Smooth muscle cell of trachea (primary cell): Measurements from ENCODE around the gene ELMOD2. TPM values are rescaled to one million over a fixed set of nuclear protein-coding genes. Genes with fewer than 3 reads are reported as not detected.

Source experiments
- total RNA-seq: library from RNA; depleted of rRNA; stranded (reverse); fragments of >200 nt; gene quantifications from 2 replicates; pipeline ENCODE4 v1.2.1, GENCODE V29; 2014

The ELMOD2 gene
- 22.0 and 67.3 TPM in 2 replicates for total RNA-seq

GRCh38 chr4:140523857-140524742, at the start of gene ELMOD2:
Gene ELMOD2 (plus strand): TSS chr4:140524168. CDS start chr4:140525429, 1,261 bp downstream.

GRCh38 chr4:140497747-140498636, 26.0 kb upstream of the ELMOD2 start, which contains the start of gene MGAT4D:
Gene MGAT4D (minus strand): TSS chr4:140498293. CDS start chr4:140498222, 71 bp downstream.

GRCh38 chr4:140568507-140569306, 44.7 kb downstream of the ELMOD2 start, which contains the start of gene UCP1:
Gene UCP1 (minus strand): TSS chr4:140568961. CDS start chr4:140568729, 232 bp downstream.

Other genes with a start within 250 kb of the ELMOD2 start
- 49.8 and 66.3 TPM in 2 replicates for gene SCOC, start 150.5 kb upstream of the ELMOD2 start, total RNA-seq
- 11.6 and 34.2 TPM in 2 replicates for gene CLGN, start 96.5 kb upstream of the ELMOD2 start, total RNA-seq
- gene MGAT4D, start 25.9 kb upstream of the ELMOD2 start, total RNA-seq: under 0.01 TPM in 1 of 2 replicates, not detected in the other
- gene UCP1, start 44.8 kb downstream of the ELMOD2 start, total RNA-seq: not detected in 2 replicates
- gene TBC1D9, start 232.2 kb downstream of the ELMOD2 start, total RNA-seq: 31.9 and 33.4 TPM in 2 replicates